ENCODE results near the gene TRPM6.
"Not testable (repeated sequence)": the region's sequence is repeated elsewhere in the genome, so short reads cannot be mapped to it uniquely, and the experiment has no call there.

TRPM6 gene

DNA sequence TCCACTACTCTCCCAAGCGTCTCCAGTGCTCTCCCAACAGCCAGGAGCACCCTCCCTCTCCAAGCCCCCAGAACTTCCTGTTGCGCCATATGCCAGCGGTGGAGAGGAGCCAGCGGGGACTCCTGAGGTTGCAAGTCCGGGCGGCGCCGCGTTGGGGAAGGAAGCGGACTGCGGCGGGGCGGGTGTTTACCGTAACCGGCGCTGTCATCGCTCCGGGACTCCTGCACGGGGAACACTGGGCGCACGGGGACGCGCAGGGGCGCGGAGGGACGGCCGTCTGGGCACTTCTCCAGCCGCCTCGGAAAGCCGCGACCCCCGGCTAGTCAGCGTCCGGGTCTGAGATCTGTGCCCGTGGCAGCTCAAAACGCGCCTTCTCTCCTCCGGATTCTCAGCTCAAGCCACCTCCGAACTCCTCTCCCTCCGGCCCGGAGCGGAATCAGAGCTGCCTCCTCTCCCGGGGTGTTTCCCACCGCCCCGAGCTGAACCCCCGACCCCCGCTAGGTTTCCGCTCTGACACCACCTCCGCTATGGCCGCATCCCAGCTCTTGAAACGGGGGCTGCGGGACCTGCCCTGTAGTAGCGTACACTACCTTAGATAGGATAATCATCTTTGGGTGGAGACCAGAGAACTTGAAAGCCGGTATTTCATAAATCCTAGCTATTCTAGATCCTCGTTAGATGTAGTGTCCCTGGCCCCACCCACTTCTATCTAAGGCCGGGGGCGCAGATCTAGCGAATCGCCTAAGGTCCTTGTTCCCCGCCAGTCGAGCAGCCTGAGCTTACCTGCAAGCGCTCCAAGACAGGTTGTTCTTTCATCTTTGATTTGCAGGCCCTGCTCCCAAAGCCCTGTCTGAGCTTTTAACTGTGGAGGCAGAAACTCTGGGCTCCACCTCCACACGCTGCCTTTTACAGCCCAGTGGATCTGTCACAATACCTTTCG is at the start of gene TRPM6:
TSS of gene TRPM6 (minus strand) at position 881 of the 940 bp plus-strand sequence. CDS start at position 816, 65 bp downstream.
- DNase-seq (ENCODE audit: low read depth) = no peak

DNA sequence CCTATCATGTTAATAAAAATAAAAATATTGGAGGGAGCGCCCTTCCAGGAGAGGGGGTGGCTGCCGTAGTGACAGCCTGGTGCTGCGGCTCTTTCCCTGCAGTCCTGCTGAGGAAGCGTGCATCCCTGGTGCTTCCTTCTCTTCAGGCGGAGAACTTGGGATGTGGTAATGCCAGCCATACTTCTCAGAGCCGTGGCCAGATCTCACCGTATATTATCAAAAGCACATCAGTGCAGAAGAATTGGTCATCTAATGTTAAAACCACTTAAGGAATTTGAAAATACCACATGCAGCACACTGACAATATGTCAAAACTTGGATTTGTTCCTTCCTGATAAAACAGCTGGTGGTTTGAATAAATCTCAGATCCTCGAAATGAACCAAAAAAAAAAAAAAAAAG is 47.3 kb upstream of the TRPM6 start:
- DNase-seq (ENCODE audit: low read depth) = no peak

DNA sequence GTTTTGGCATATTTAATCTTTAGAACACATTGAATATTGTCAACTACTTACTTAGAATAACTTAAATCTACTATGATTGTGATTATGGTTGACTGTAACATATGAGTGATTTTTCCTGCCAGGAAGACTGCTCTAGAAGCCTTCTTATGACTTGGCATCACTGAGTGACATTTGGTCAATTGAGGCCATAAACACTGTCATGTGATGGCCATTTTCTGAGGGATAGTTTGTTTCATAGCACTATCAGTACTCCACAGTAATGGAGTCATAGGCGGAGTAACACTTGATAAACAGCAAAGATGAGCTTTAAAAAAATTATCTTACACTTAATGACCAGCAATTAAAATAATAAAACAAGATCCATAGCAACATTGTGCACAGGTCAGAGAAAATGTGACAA is 34.0 kb upstream of the TRPM6 start:
- DNase-seq (ENCODE audit: low read depth) = no peak

- no peak for DNase-seq (ENCODE audit: low read depth)
Observed at GRCh38 chr9:74920944-74921626, 33.4 kb upstream of the TRPM6 start.

GRCh38 chr9:74910036-74910435 is 22.3 kb upstream of the TRPM6 start:
- no peak for DNase-seq (ENCODE audit: low read depth)

- DNase-seq (ENCODE audit: low read depth) = no peak
Observed at GRCh38 chr9:74908665-74909064, 20.9 kb upstream of the TRPM6 start.

DNA sequence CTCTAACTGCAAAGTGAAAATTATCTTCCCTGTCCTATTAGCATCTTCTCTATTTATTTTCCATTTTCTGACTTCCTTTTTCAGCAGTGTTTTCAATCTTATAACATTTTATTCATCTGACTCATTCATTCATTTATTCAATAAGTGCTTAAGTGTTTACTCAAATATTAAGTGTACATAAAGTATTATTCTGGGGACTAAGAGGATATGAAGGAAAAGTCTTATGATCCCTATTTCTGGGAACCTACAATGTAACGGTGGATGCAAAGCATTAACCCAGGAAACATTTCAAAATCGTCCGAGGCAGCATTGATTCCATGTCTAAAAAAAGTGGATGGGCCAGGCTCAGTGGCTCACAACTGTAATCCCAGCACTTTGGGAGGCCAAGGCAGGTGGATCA is 19.4 kb upstream of the TRPM6 start:
- no peak for DNase-seq (ENCODE audit: low read depth)

- no peak for DNase-seq (ENCODE audit: low read depth)
Observed at GRCh38 chr9:74901001-74901400, 13.3 kb upstream of the TRPM6 start.

GRCh38 chr9:74888449-74888848 is 728 bp upstream of the TRPM6 start:
- not testable (repeated sequence) for DNase-seq (ENCODE audit: low read depth)

- no peak for DNase-seq (ENCODE audit: low read depth)
Observed at GRCh38 chr9:74887981-74888370, 255 bp upstream of the TRPM6 start.

DNA sequence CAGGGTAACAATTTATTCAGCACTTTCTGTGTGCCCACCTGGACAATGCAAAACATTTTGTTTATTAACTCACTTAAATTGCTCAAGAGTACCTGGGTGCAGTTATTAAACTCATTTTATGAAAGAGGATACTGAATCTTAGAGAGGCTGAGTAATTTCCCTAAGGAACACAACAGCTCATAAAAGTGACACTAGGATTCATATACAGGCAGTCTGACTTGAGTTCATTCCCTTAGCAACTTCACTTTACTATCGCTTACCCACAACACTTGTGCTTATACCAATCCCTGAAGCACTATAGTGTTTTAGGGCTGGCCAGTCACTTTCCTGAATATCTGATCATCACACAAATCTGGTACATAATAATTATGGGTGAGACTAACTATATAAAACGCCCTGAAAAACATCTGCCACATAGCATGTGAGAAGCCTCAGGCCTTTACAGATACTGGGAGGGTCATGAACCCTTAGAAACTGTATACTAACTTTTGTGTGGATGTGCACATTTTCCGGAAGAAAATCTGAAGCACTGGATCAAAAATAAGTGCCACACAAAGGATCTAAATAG is 11.3 kb downstream of the TRPM6 start:
- DNase-seq (ENCODE audit: low read depth) = no peak

- DNase-seq (ENCODE audit: low read depth) = no peak
Observed at GRCh38 chr9:74875656-74876055, 12.1 kb downstream of the TRPM6 start.

GRCh38 chr9:74874220-74874619 is 13.5 kb downstream of the TRPM6 start:
- DNase-seq (ENCODE audit: low read depth) = no peak

- no peak for DNase-seq (ENCODE audit: low read depth)
Observed at GRCh38 chr9:74872619-74873233, 15.0 kb downstream of the TRPM6 start.

GRCh38 chr9:74867483-74867882 is 20.2 kb downstream of the TRPM6 start:
- no peak for DNase-seq (ENCODE audit: low read depth)

- DNase-seq (ENCODE audit: low read depth) = no peak
Observed at GRCh38 chr9:74865177-74865576, 22.5 kb downstream of the TRPM6 start.

- no peak for DNase-seq (ENCODE audit: low read depth)
Observed at GRCh38 chr9:74861773-74862474, 25.8 kb downstream of the TRPM6 start.

DNA sequence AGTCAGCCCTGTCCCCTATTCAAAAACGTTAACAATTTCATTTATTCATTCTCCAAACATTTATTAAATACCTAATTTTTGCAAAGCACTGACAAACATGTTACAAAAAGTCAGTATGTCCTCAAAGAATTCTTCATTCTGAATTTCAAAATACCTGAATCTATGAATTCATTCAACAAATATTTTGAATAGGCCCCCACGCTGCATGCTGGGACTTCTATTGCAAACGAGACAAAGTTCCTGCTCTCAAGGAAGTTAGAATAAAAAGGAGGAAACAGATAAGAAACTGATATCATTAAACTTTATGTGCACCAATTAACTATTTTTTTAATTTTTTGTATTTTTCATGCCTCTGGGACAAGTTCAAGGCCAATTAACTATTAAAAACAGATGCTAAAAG is 26.6 kb downstream of the TRPM6 start:
- DNase-seq (ENCODE audit: low read depth) = no peak

GRCh38 chr9:74860247-74860646 is 27.5 kb downstream of the TRPM6 start:
- not testable (repeated sequence) for DNase-seq (ENCODE audit: low read depth)

DNA sequence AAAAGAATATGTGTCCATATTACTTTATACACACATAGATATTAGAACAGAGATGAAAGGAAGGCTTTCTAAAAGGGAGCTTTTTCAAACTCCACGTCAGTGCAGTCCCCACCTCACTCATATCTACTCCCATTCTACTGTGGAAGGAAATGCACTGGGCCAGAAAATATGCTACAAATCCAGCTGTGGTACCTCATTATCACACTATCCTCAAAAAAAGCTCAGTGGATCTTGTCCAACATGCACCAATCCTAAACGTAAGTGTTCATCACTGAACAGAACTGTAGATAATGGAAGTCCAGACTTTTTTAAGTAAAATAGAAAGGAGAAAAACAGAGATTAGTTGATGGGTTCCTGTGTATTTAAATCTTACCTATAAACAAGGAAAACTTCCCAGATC is 27.9 kb downstream of the TRPM6 start:
- DNase-seq (ENCODE audit: low read depth) = no peak

DNA sequence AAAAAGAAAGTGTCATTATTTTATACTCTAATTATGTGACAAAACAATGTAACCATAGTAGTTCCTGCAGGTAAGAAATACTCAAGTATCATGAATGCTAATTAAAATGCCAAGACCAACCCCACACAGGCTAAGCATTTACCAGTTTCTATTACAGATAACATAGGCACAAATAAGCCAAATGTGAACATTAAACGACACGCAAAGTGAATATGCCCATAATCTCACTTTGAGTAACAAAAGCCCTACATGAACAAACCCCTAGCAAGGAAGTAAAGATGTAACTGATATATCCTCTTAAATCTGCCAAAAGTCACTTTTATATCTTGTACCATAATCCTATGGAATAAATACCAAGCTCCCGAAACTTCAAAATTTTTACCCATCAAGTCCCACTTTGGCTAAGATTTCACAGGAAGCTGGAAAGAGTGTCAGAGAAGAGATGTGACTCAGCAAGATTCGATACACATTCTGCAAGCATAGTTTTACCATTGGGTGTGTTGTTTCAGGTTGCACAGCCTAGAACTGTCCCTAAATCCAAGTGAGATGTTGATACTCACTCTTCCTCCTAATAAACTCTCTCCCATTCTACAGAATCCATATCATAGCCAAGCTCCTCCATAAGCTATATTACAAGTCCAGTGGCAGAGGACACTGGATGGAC is 28.8 kb downstream of the TRPM6 start:
- DNase-seq (ENCODE audit: low read depth) = no peak

Data from stimulated activated CD8-positive, alpha-beta memory T cell treated with anti-CD3 and anti-CD28 coated beads, Interleukin-7, amount 100 ng/mL, for 24 hours (primary cell).